Right lobe of liver (tissue), 4 donors: ENCODE data around the gene HIPK1.

ENCODE experiments used
- POLR2A ChIP-seq: fragments of 450-650 bp; IDR thresholded peaks from one replicate; pipeline ENCODE4 v1.6.1; 2017; ENCODE audit warnings: antibody characterized with exemption, mild to moderate bottlenecking
- TF ChIP-seq, protein P1 (sequence below), 4 donors: fragments of 200-600 bp in 3 of 4; fragments of 450-650 bp in 1 of 4; IDR thresholded peaks; one replicate each; pipeline versions ENCODE4 v1.5.1 to v1.8.0; 2016 to 2022; ENCODE audit warnings: antibody characterized with exemption in 4 of 4, mild to moderate bottlenecking in 2 of 4
- donor health status: DM: no; HTN: no; CAD: no.
- donor health status: DM: no; HTN: no; CAD: no.
- donor health status: DM: no; HTN: yes; CAD: no.

DNA sequence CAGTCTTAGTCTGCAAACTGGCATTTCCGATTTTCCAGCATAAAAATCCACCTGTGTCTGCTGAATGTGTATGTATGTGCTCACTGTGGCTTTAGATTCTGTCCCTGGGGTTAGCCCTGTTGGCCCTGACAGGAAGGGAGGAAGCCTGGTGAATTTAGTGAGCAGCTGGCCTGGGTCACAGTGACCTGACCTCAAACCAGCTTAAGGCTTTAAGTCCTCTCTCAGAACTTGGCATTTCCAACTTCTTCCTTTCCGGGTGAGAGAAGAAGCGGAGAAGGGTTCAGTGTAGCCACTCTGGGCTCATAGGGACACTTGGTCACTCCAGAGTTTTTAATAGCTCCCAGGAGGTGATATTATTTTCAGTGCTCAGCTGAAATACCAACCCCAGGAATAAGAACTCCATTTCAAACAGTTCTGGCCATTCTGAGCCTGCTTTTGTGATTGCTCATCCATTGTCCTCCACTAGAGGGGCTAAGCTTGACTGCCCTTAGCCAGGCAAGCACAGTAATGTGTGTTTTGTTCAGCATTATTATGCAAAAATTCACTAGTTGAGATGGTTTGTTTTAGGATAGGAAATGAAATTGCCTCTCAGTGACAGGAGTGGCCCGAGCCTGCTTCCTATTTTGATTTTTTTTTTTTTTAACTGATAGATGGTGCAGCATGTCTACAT is 47.6 kb downstream of the HIPK1 start:
- TF ChIP-seq, protein P1, sequence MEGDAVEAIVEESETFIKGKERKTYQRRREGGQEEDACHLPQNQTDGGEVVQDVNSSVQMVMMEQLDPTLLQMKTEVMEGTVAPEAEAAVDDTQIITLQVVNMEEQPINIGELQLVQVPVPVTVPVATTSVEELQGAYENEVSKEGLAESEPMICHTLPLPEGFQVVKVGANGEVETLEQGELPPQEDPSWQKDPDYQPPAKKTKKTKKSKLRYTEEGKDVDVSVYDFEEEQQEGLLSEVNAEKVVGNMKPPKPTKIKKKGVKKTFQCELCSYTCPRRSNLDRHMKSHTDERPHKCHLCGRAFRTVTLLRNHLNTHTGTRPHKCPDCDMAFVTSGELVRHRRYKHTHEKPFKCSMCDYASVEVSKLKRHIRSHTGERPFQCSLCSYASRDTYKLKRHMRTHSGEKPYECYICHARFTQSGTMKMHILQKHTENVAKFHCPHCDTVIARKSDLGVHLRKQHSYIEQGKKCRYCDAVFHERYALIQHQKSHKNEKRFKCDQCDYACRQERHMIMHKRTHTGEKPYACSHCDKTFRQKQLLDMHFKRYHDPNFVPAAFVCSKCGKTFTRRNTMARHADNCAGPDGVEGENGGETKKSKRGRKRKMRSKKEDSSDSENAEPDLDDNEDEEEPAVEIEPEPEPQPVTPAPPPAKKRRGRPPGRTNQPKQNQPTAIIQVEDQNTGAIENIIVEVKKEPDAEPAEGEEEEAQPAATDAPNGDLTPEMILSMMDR (IDR thresholded peaks at IDR 0.05): peak; percentile 27 to 30 (median 29)
- no peak for TF ChIP-seq POLR2A
